RWPE2 (cell line): Measurements from ENCODE around the gene DUS2.
"Not testable (repeated sequence)": the region's sequence is repeated elsewhere in the genome, so short reads cannot be mapped to it uniquely, and the experiment has no call there.

Source experiments
- ATAC-seq: fragments of 200-7000 bp; cut with Tn5 transposase; 3 replicates; pipeline ENCODE4 v1.9.1; 2021; ENCODE audit warnings: low read depth
- DNase-seq: peaks from one replicate; pipeline ENCODE4 v3.0.0-alpha.2; 2020; ENCODE audit warnings: low spot score
- H3K27ac ChIP-seq: fragments of 450-650 bp; 2 replicates; pipeline ENCODE4 v1.5.1; 2017; ENCODE audit warnings: mild to moderate bottlenecking; ENCODE audit not compliant: poor library complexity, severe bottlenecking
- H3K27me3 ChIP-seq: fragments of 250-450 bp; sonication (Bioruptor Pico); 2 replicates; pipeline ENCODE4 v1.5.1; 2021; ENCODE audit warnings: mild to moderate bottlenecking, moderate library complexity; ENCODE audit not compliant: insufficient read depth, poor library complexity, severe bottlenecking
- H3K36me3 ChIP-seq: fragments of 250-450 bp; sonication (Bioruptor Pico); 2 replicates; pipeline ENCODE4 v1.5.1; 2020; ENCODE audit warnings: low read depth, mild to moderate bottlenecking, moderate library complexity
- H3K4me1 ChIP-seq: fragments of 250-450 bp; sonication (Bioruptor Pico); 2 replicates; pipeline ENCODE4 v1.5.1; 2021; ENCODE audit warnings: mild to moderate bottlenecking, moderate library complexity; ENCODE audit not compliant: insufficient read depth, poor library complexity, severe bottlenecking
- H3K4me3 ChIP-seq: fragments of 250-450 bp; sonication (Bioruptor Pico); 2 replicates; pipeline ENCODE4 v1.5.1; 2021; ENCODE audit warnings: mild to moderate bottlenecking, moderate library complexity; ENCODE audit not compliant: severe bottlenecking
- H3K9me3 ChIP-seq: fragments of 250-450 bp; sonication (Bioruptor Pico); 2 replicates; pipeline ENCODE4 v1.5.1; 2021; ENCODE audit warnings: mild to moderate bottlenecking, moderate library complexity; ENCODE audit not compliant: severe bottlenecking
- CTCF ChIP-seq: fragments of 450-650 bp; IDR thresholded peaks from one replicate; pipeline ENCODE4 v1.5.1; 2017; ENCODE audit warnings: mild to moderate bottlenecking, moderate library complexity; ENCODE audit not compliant: poor library complexity, severe bottlenecking

The DUS2 gene

GRCh38 chr16:68096491-68096890, 73.4 kb downstream of the DUS2 start:
- DNase-seq (no peak), ATAC-seq (no peak)
- no peak for TF ChIP-seq CTCF
- Histone ChIP-seq H3K4me1 (peaks cover 24% of the 10 kb centered on the region), H3K36me3 (no peaks in the 10 kb centered on the region), H3K27me3 (no peaks in the 10 kb centered on the region), H3K27ac (no peak overlapping the region), H3K4me3 (no peak overlapping the region), H3K9me3 (peaks cover 5% of the 10 kb centered on the region)

GRCh38 chr16:68097088-68097487, 74.0 kb downstream of the DUS2 start:
- no peak for DNase-seq
- peaks cover 5% of the 10 kb centered on the region for H3K9me3 ChIP-seq
- H3K4me1 ChIP-seq, result peaks cover 20% of the 10 kb centered on the region
- no peak for TF ChIP-seq CTCF
- no peak overlapping the region for H3K27ac ChIP-seq
- no peaks in the 10 kb centered on the region for H3K27me3 ChIP-seq
- no peak overlapping the region for H3K4me3 ChIP-seq
- ATAC-seq, result no peak
- H3K36me3 ChIP-seq, result no peaks in the 10 kb centered on the region

GRCh38 chr16:68097895-68098294, 74.8 kb downstream of the DUS2 start:
- no peak for DNase-seq
- no peak overlapping the region for H3K4me3 ChIP-seq
- no peak overlapping the region for H3K27ac ChIP-seq
- H3K9me3 ChIP-seq, result peaks cover 5% of the 10 kb centered on the region
- peaks cover 12% of the 10 kb centered on the region for H3K4me1 ChIP-seq
- no peak for TF ChIP-seq CTCF
- no peaks in the 10 kb centered on the region for H3K36me3 ChIP-seq
- H3K27me3 ChIP-seq, result no peaks in the 10 kb centered on the region
- no peak for ATAC-seq

- TF ChIP-seq CTCF, result no peak
- H3K4me1 ChIP-seq, result no peaks in the 10 kb centered on the region
- no peaks in the 10 kb centered on the region for H3K27me3 ChIP-seq
- no peak overlapping the region for H3K27ac ChIP-seq
- H3K4me3 ChIP-seq, result no peak overlapping the region
- no peak for ATAC-seq
- H3K9me3 ChIP-seq, result peaks cover 6% of the 10 kb centered on the region
- H3K36me3 ChIP-seq, result no peaks in the 10 kb centered on the region
- no peak for DNase-seq
Observed at GRCh38 chr16:68100488-68100887, 77.4 kb downstream of the DUS2 start.

GRCh38 chr16:68105611-68106010, 82.5 kb downstream of the DUS2 start:
- no peak for ATAC-seq

GRCh38 chr16:68107230-68107928, 84.3 kb downstream of the DUS2 start:
- H3K27ac ChIP-seq, H3K36me3 ChIP-seq, H3K4me1 ChIP-seq, DNase-seq, ATAC-seq, H3K27me3 ChIP-seq, H3K4me3 ChIP-seq: not testable (repeated sequence)
- peaks cover 14% of the 10 kb centered on the region for H3K9me3 ChIP-seq

More at GRCh38 chr16:68105611-68106010, 82.5 kb downstream of the DUS2 start:
- TF ChIP-seq CTCF, result no peak
- Histone ChIP-seq H3K4me3 (no peak overlapping the region), H3K9me3 (peaks cover 13% of the 10 kb centered on the region), H3K27me3 (no peaks in the 10 kb centered on the region), H3K4me1 (no peaks in the 10 kb centered on the region), H3K36me3 (no peaks in the 10 kb centered on the region), H3K27ac (no peak overlapping the region)
- no peak for DNase-seq

- H3K4me1 ChIP-seq, H3K4me3 ChIP-seq, ATAC-seq, DNase-seq, H3K27ac ChIP-seq, H3K36me3 ChIP-seq, H3K27me3 ChIP-seq: not testable (repeated sequence)
- peaks cover 14% of the 10 kb centered on the region for H3K9me3 ChIP-seq
Observed at GRCh38 chr16:68109156-68109555, 86.1 kb downstream of the DUS2 start.
